SK-N-SH (cell line): Measurements from ENCODE around the gene ADAMTS4. TPM values are rescaled to one million over a fixed set of nuclear protein-coding genes. Genes with fewer than 3 reads are reported as not detected.

ENCODE experiments used
- CTCF ChIA-PET: fragments of 300-600, 350-600 bp; formaldehyde crosslinking; extraction: SDS; loops from one replicate; lab custom pipeline; 2021; lab: Yijun Ruan, JAX
- POLR2A ChIA-PET: fragments of 350-600 bp; sonication (Branson Sonifier 250); formaldehyde crosslinking; extraction: SDS; loops from one replicate; lab custom pipeline; 2020; ENCODE audit warnings: antibody characterized with exemption, inconsistent platforms; lab: Yijun Ruan, JAX
- DNase-seq: peaks from one replicate; pipeline ENCODE4 v3.0.0; 2012
- H2AFZ ChIP-seq: fragments of 200-600 bp; sonication (generic); 2 replicates; pipeline ENCODE4 v1.8.1; 2016; ENCODE audit warnings: antibody characterized with exemption, mild to moderate bottlenecking, low read depth
- H3F3A ChIP-seq: fragments of 200-600 bp; sonication (generic); replicated peaks from 2 replicates; pipeline ENCODE3; 2016; ENCODE audit warnings: antibody characterized with exemption, mild to moderate bottlenecking; ENCODE audit not compliant: insufficient read depth
- H3K27ac ChIP-seq, 2 experiments: fragments of 200-500 bp in 1 of 2; fragments of 200-600 bp in 1 of 2; sonication (Bioruptor generic) in 1 of 2; sonication (generic), shearing (Covaris generic) in 1 of 2; 2 replicates each; pipeline versions ENCODE4 v1.5.1 to v1.6.1; 2014 to 2016; ENCODE audit warnings: low read depth in 2 of 2, inconsistent platforms in 1 of 2, low read length in 1 of 2, mild to moderate bottlenecking in 1 of 2, mixed read lengths in 1 of 2
- H3K27me3 ChIP-seq: fragments of 200-600 bp; sonication (generic), shearing (Covaris generic); 2 replicates; pipeline ENCODE4 v1.6.1; 2016; ENCODE audit warnings: mixed run types; ENCODE audit not compliant: insufficient read depth
- H3K36me3 ChIP-seq, 2 experiments: fragments of 200-500 bp in 1 of 2; fragments of 200-600 bp in 1 of 2; sonication (Bioruptor generic) in 1 of 2; sonication (generic) in 1 of 2; replicated peaks in 1 of 2; 2 replicates each; pipeline versions ENCODE3 to v1.5.1; 2014 to 2016; ENCODE audit warnings: low read length in 1 of 2, mild to moderate bottlenecking in 1 of 2; ENCODE audit not compliant: insufficient read depth in 2 of 2, control insufficient read depth in 1 of 2
- H3K4me1 ChIP-seq, 2 experiments: fragments of 200-500 bp in 1 of 2; fragments of 200-600 bp in 1 of 2; sonication (Bioruptor generic) in 1 of 2; sonication (generic), shearing (Covaris generic) in 1 of 2; 2 replicates each; pipeline versions ENCODE4 v1.5.1 to v1.6.1; 2014 to 2016; ENCODE audit warnings: low read depth in 1 of 2, low read length in 1 of 2, mixed run types in 1 of 2; ENCODE audit not compliant: insufficient read depth in 2 of 2, control insufficient read depth in 1 of 2
- H3K4me2 ChIP-seq: fragments of 200-600 bp; sonication (generic), shearing (Covaris generic); 2 replicates; pipeline ENCODE4 v1.6.1; 2017; ENCODE audit warnings: mixed run types
- H3K4me3 ChIP-seq, 2 experiments: fragments of 200-500 bp in 1 of 2; fragments of 200-600 bp in 1 of 2; sonication (Bioruptor generic) in 1 of 2; sonication (generic), shearing (Covaris generic) in 1 of 2; 2 replicates each; pipeline versions ENCODE4 v1.5.1 to v1.8.1; 2014 to 2016; ENCODE audit warnings: low read depth in 2 of 2, inconsistent platforms in 1 of 2, low read length in 1 of 2, mild to moderate bottlenecking in 1 of 2, mixed read lengths in 1 of 2, moderate library complexity in 1 of 2
- H3K79me2 ChIP-seq: fragments of 200-600 bp; sonication (generic); 2 replicates; pipeline ENCODE4 v1.8.1; 2017; ENCODE audit warnings: mild to moderate bottlenecking; ENCODE audit not compliant: insufficient read depth
- H3K9ac ChIP-seq: fragments of 200-600 bp; sonication (generic); 2 replicates; pipeline ENCODE4 v1.6.1; 2017; ENCODE audit warnings: mixed run types
- H3K9me2 ChIP-seq: fragments of 200-600 bp; sonication (generic); 2 replicates; pipeline ENCODE4 v1.6.1; 2017; ENCODE audit warnings: mixed run types
- H3K9me3 ChIP-seq: fragments of 200-600 bp; sonication (generic); 2 replicates; pipeline ENCODE4 v1.6.1; 2017; ENCODE audit warnings: mixed run types, mild to moderate bottlenecking, moderate library complexity
- H4K20me1 ChIP-seq: fragments of 200-600 bp; sonication (generic); 2 replicates; pipeline ENCODE4 v1.6.1; 2017; ENCODE audit warnings: mild to moderate bottlenecking, mixed run types; ENCODE audit not compliant: insufficient read depth
- CTCF ChIP-seq: fragments of 200-600 bp; sonication (generic); IDR thresholded peaks from 2 replicates; pipeline ENCODE4 v1.6.1; 2017; ENCODE audit warnings: antibody characterized with exemption, mild to moderate bottlenecking, moderate library complexity
- ELF1 ChIP-seq: IDR thresholded peaks from 2 replicates; pipeline ENCODE4 v1.4.0; 2012
- EP300 ChIP-seq, 2 experiments: IDR thresholded peaks; 2 replicates each; pipeline versions ENCODE4 v1.4.0 to v1.6.1; 2012; ENCODE audit warnings: borderline replicate concordance in 1 of 2, low read depth in 1 of 2, low read length in 1 of 2
- EZH2phosphoT487 ChIP-seq: fragments of 200-600 bp; sonication (generic); IDR thresholded peaks from 2 replicates; pipeline ENCODE4 v1.6.1; 2017; ENCODE audit warnings: low read depth, mixed run types, mild to moderate bottlenecking, antibody characterized with exemption, moderate library complexity, borderline replicate concordance
- FOXJ3 ChIP-seq: sonication (generic); formaldehyde crosslinking; IDR thresholded peaks from 2 replicates; pipeline ENCODE4 v1.5.1; 2020; ENCODE audit warnings: mild to moderate bottlenecking, missing genetic modification reagents
- FOXM1 ChIP-seq: IDR thresholded peaks from 2 replicates; pipeline ENCODE4 v1.4.0; 2012; ENCODE audit warnings: low read depth, mild to moderate bottlenecking
- GATA2 ChIP-seq: sonication (generic); formaldehyde crosslinking; IDR thresholded peaks from 2 replicates; pipeline ENCODE4 v1.5.0; 2020; ENCODE audit warnings: mild to moderate bottlenecking, missing genetic modification reagents
- JUND ChIP-seq: IDR thresholded peaks from 2 replicates; pipeline ENCODE4 v1.4.0; 2012
- MEF2A ChIP-seq: IDR thresholded peaks from 2 replicates; pipeline ENCODE4 v1.4.0; 2012; ENCODE audit warnings: low read depth, borderline replicate concordance
- MXI1 ChIP-seq: IDR thresholded peaks from 2 replicates; pipeline ENCODE4 v1.6.1; 2012; ENCODE audit warnings: mild to moderate bottlenecking, low read depth, low read length, improper control_type of control experiment
- POLR2AphosphoS5 ChIP-seq: IDR thresholded peaks from 2 replicates; pipeline ENCODE4 v1.6.1; 2012; ENCODE audit warnings: low read depth, low read length
- RAD21 ChIP-seq: IDR thresholded peaks from 2 replicates; pipeline ENCODE4 v1.6.1; 2012; ENCODE audit warnings: mild to moderate bottlenecking, low read length
- RXRA ChIP-seq: IDR thresholded peaks from 2 replicates; pipeline ENCODE4 v1.4.0; 2012; ENCODE audit warnings: low read depth, mild to moderate bottlenecking, borderline replicate concordance
- TAF1 ChIP-seq: IDR thresholded peaks from 2 replicates; pipeline ENCODE4 v1.6.1; 2012; ENCODE audit warnings: low read depth, mild to moderate bottlenecking, low read length, moderate library complexity, borderline replicate concordance
- TCF12 ChIP-seq: IDR thresholded peaks from 2 replicates; pipeline ENCODE4 v1.4.0; 2012
- TEAD4 ChIP-seq: IDR thresholded peaks from 2 replicates; pipeline ENCODE4 v1.4.0; 2012; ENCODE audit warnings: mild to moderate bottlenecking, borderline replicate concordance; ENCODE audit not compliant: insufficient read depth
- USF2 ChIP-seq: fragments of 150-350 bp; IDR thresholded peaks from 2 replicates; pipeline ENCODE4 v1.6.1; 2017; ENCODE audit warnings: antibody characterized with exemption, low read length, low read depth, borderline replicate concordance
- YY1 ChIP-seq: IDR thresholded peaks from 2 replicates; pipeline ENCODE4 v1.4.0; 2012; ENCODE audit warnings: low read depth, mild to moderate bottlenecking
- ZBTB33 ChIP-seq: IDR thresholded peaks from 2 replicates; pipeline ENCODE4 v1.4.0; 2012; ENCODE audit warnings: low read depth, borderline replicate concordance
- WGBS: methylation state at CpG from one replicate; pipeline ENCODE4 v1.1.6; 2017; ENCODE audit warnings: low lambda C conversion rate; 5-methylcytosine and 5-hydroxymethylcytosine counted together
- polyA plus RNA-seq, 3 experiments: library from polyadenylated mRNA; depleted of rRNA; stranded (reverse); fragments of >200 nt; gene quantifications; 2 replicates each; pipeline ENCODE4 v1.2.3, GENCODE V29; 2012

The ADAMTS4 gene
- polyA plus RNA-seq, 1 of the 3 experiments (the other 2 are of a cell fraction): 1.2 TPM

- Histone ChIP-seq H3K4me1 (no peaks in the 10 kb centered on the region), H4K20me1 (no peaks in the 10 kb centered on the region), H2AFZ (no peak overlapping the region), H3F3A (no peaks in the 10 kb centered on the region), H3K27ac (no peak overlapping the region), H3K79me2 (no peaks in the 10 kb centered on the region), H3K9me3 (no peaks in the 10 kb centered on the region), H3K4me3 (no peak overlapping the region), H3K27me3 (no peaks in the 10 kb centered on the region; the same call in 1 of the 2 replicates), H3K9me2 (no peaks in the 10 kb centered on the region), H3K9ac (no peak overlapping the region), H3K36me3 (no peaks in the 10 kb centered on the region), H3K4me2 (no peak overlapping the region)
- WGBS: 87% methylated on average over 2 of the region's 2 CpGs
- DNase-seq: no peak
- TF ChIP-seq MEF2A (no peak), YY1 (no peak), FOXJ3 (CRISPR knock-in tag) (no peak), ELF1 (no peak), TCF12 (no peak), MXI1 (no peak), CTCF (no peak), RAD21 (no peak), TAF1 (no peak), EP300 (IDR thresholded peaks at IDR 0.05; ENCODE audit: borderline replicate concordance in 1 of 2, low read depth in 1 of 2, low read length in 1 of 2) (no peak), RXRA (no peak), TEAD4 (no peak), POLR2AphosphoS5 (no peak), EZH2phosphoT487 (no peak), USF2 (no peak), JUND (no peak), ZBTB33 (no peak), GATA2 (CRISPR knock-in tag) (no peak), FOXM1 (no peak)
- CTCF ChIA-PET: interaction anchor here (1.2 kb wide), 1 partner anchor 42 kb away, joined by 3 read pairs; no protein-coding TSS in a partner anchor
- POLR2A ChIA-PET: no interaction called here
These were observed 43.5 kb upstream of the ADAMTS4 start for GRCh38 chr1:161242313-161242712.
